HG03139 (cell line): Measurements from ENCODE around the gene VAT1.

Experiments used
- ATAC-seq: cut with Tn5 transposase; IDR thresholded peaks from one replicate; pipeline ENCODE4 v1.9.1; 2021; ENCODE audit not compliant: unreplicated experiment

Gene VAT1

GRCh38 chr17:43027091-43028032 is 5.2 kb upstream of the VAT1 start:
- no peak for ATAC-seq

GRCh38 chr17:43026595-43026994 is 4.4 kb upstream of the VAT1 start:
- ATAC-seq, result no peak

- no peak for ATAC-seq
Observed at GRCh38 chr17:43025766-43026537, 3.8 kb upstream of the VAT1 start.

- no peak for ATAC-seq
Observed at GRCh38 chr17:43025290-43025657, 3.1 kb upstream of the VAT1 start.

- ATAC-seq, result no peak
Observed at GRCh38 chr17:43024407-43025289, 2.5 kb upstream of the VAT1 start, which contains the start of gene RND2. Gene RND2, plus strand, starts transcription at chr17:43025231. Its CDS starts 117 bp downstream, at chr17:43025348.

GRCh38 chr17:43020789-43021740 is 1.1 kb downstream of the VAT1 start:
- ATAC-seq, result no peak

- no peak for ATAC-seq
Observed at GRCh38 chr17:43020030-43020621, 2.1 kb downstream of the VAT1 start.

GRCh38 chr17:43019418-43019817 is 2.8 kb downstream of the VAT1 start:
- no peak for ATAC-seq

GRCh38 chr17:43018932-43019331 is 3.3 kb downstream of the VAT1 start:
- no peak for ATAC-seq

GRCh38 chr17:43018008-43018853 is 4.0 kb downstream of the VAT1 start:
- ATAC-seq, result no peak

- ATAC-seq, result no peak
Observed at GRCh38 chr17:43016216-43016615, 6.0 kb downstream of the VAT1 start.

GRCh38 chr17:43015579-43015978 is 6.6 kb downstream of the VAT1 start:
- no peak for ATAC-seq

- ATAC-seq, result no peak
Observed at GRCh38 chr17:43014649-43015542, 7.3 kb downstream of the VAT1 start.

GRCh38 chr17:43014020-43014648 is 8.1 kb downstream of the VAT1 start:
- ATAC-seq, result no peak

- ATAC-seq, result no peak
Observed at GRCh38 chr17:43013296-43013695, 8.9 kb downstream of the VAT1 start.

GRCh38 chr17:43011728-43012472 is 10.3 kb downstream of the VAT1 start:
- no peak for ATAC-seq
